H9 (cell line): ENCODE data around the gene SPR. TPM values are rescaled to one million over a fixed set of nuclear protein-coding genes. Genes with fewer than 3 reads are reported as not detected.

Experiments used
- DNase-seq: peaks from one replicate; pipeline ENCODE4 v3.0.0-alpha.2; 2017
- H2AFZ ChIP-seq: one replicate; pipeline ENCODE4 v1.6.1; 2013; ENCODE audit warnings: mild to moderate bottlenecking, low read length, control low read depth, moderate library complexity
- H2AK5ac ChIP-seq: 2 replicates; pipeline ENCODE4 v1.6.1; 2013; ENCODE audit warnings: low read length, control low read depth, mixed read lengths; ENCODE audit not compliant: insufficient read length
- H2BK120ac ChIP-seq: one replicate; pipeline ENCODE4 v1.6.1; 2013; ENCODE audit warnings: low read depth, mild to moderate bottlenecking, low read length, control low read depth, inconsistent platforms; ENCODE audit not compliant: poor library complexity, severe bottlenecking
- H2BK12ac ChIP-seq: 2 replicates; pipeline ENCODE4 v1.6.1; 2013; ENCODE audit warnings: low read length, control low read depth, mixed read lengths, low read depth; ENCODE audit not compliant: insufficient read length
- H2BK15ac ChIP-seq: 2 replicates; pipeline ENCODE4 v1.6.1; 2013; ENCODE audit warnings: low read depth, low read length, control low read depth
- H2BK20ac ChIP-seq: one replicate; pipeline ENCODE4 v1.6.1; 2013; ENCODE audit warnings: low read depth, mild to moderate bottlenecking, low read length, control low read depth, inconsistent platforms; ENCODE audit not compliant: poor library complexity, severe bottlenecking
- H2BK5ac ChIP-seq: 2 replicates; pipeline ENCODE4 v1.6.1; 2013; ENCODE audit warnings: low read length, control low read depth, mixed read lengths; ENCODE audit not compliant: insufficient read length
- H3K14ac ChIP-seq: 2 replicates; pipeline ENCODE4 v1.6.1; 2013; ENCODE audit warnings: low read length, control low read depth; ENCODE audit not compliant: insufficient read depth
- H3K18ac ChIP-seq: 2 replicates; pipeline ENCODE4 v1.6.1; 2013; ENCODE audit warnings: low read depth, mild to moderate bottlenecking, mixed read lengths, low read length, control low read depth; ENCODE audit not compliant: insufficient read length
- H3K23ac ChIP-seq: 2 replicates; pipeline ENCODE4 v1.6.1; 2013; ENCODE audit warnings: low read length, control low read depth, mixed read lengths, low read depth; ENCODE audit not compliant: insufficient read length
- H3K23me2 ChIP-seq: 2 replicates; pipeline ENCODE4 v1.6.1; 2013; ENCODE audit warnings: low read depth, mild to moderate bottlenecking, mixed read lengths, low read length, control low read depth; ENCODE audit not compliant: insufficient read length, poor library complexity, severe bottlenecking
- H3K27ac ChIP-seq: 2 replicates; pipeline ENCODE4 v1.5.1; 2013; ENCODE audit warnings: low read length, control low read depth, mixed read lengths, low read depth; ENCODE audit not compliant: insufficient read length
- H3K27me3 ChIP-seq: 2 replicates; pipeline ENCODE4 v1.6.1; 2013; ENCODE audit warnings: low read length, control low read depth, inconsistent platforms; ENCODE audit not compliant: insufficient read depth
- H3K4ac ChIP-seq: 2 replicates; pipeline ENCODE4 v1.6.1; 2013; ENCODE audit warnings: low read depth, mild to moderate bottlenecking, control low read depth, inconsistent platforms, low read length, moderate library complexity
- H3K4me1 ChIP-seq: 2 replicates; pipeline ENCODE4 v1.6.1; 2013; ENCODE audit warnings: low read length, control low read depth, inconsistent platforms; ENCODE audit not compliant: insufficient read depth
- H3K4me2 ChIP-seq: 2 replicates; pipeline ENCODE4 v1.6.1; 2013; ENCODE audit warnings: low read length, control low read depth, mixed read lengths; ENCODE audit not compliant: insufficient read length, insufficient read depth
- H3K56ac ChIP-seq: 2 replicates; pipeline ENCODE4 v1.6.1; 2013; ENCODE audit warnings: low read depth, mild to moderate bottlenecking, mixed read lengths, low read length, control low read depth; ENCODE audit not compliant: insufficient read length
- H3K79me1 ChIP-seq: 2 replicates; pipeline ENCODE4 v1.6.1; 2013; ENCODE audit warnings: low read depth, mild to moderate bottlenecking, moderate library complexity, low read length, control low read depth, inconsistent platforms; ENCODE audit not compliant: insufficient read depth, poor library complexity, severe bottlenecking
- H3K79me2 ChIP-seq: 2 replicates; pipeline ENCODE4 v1.6.1; 2013; ENCODE audit warnings: low read length, control low read depth, inconsistent platforms; ENCODE audit not compliant: insufficient read depth
- H3K9ac ChIP-seq: 2 replicates; pipeline ENCODE4 v1.6.1; 2013; ENCODE audit warnings: low read length, control low read depth, mixed read lengths; ENCODE audit not compliant: insufficient read length; ENCODE audit errors: extremely low read depth
- H3K9me3 ChIP-seq: one replicate; pipeline ENCODE4 v1.6.1; 2013; ENCODE audit warnings: low read depth, low read length, inconsistent platforms; ENCODE audit not compliant: control insufficient read depth
- H3T11ph ChIP-seq: one replicate; pipeline ENCODE4 v1.6.1; 2013; ENCODE audit warnings: mild to moderate bottlenecking, low read length, control low read depth, inconsistent platforms
- H4K20me1 ChIP-seq: one replicate; pipeline ENCODE4 v1.6.1; 2013; ENCODE audit not compliant: control insufficient read depth, insufficient read length, insufficient read depth
- H4K5ac ChIP-seq: 2 replicates; pipeline ENCODE4 v1.6.1; 2013; ENCODE audit warnings: low read depth, mild to moderate bottlenecking, mixed read lengths, low read length, control low read depth; ENCODE audit not compliant: insufficient read length
- H4K8ac ChIP-seq: replicated peaks from 2 replicates; pipeline ENCODE4 v1.6.1; 2013; ENCODE audit warnings: low read length, control low read depth, mixed read lengths, low read depth; ENCODE audit not compliant: insufficient read length
- H4K91ac ChIP-seq: 2 replicates; pipeline ENCODE4 v1.6.1; 2013; ENCODE audit warnings: low read depth, mild to moderate bottlenecking, moderate library complexity, mixed read lengths, low read length, control low read depth; ENCODE audit not compliant: insufficient read length
- H3K27ac Mint-ChIP-seq, 3 experiments: 2 replicates in 2 of 3; 3 replicates in 1 of 3; pipeline ENCODE4 v1.8.0; 2020 to 2021; ENCODE audit warnings: mixed read lengths in 3 of 3, mild to moderate bottlenecking in 1 of 3, moderate library complexity in 1 of 3
- H3K27me3 Mint-ChIP-seq: 2 replicates; pipeline ENCODE4 v1.8.0; 2021; ENCODE audit warnings: low read depth, mild to moderate bottlenecking, moderate library complexity, mixed read lengths
- H3K36me3 Mint-ChIP-seq, 3 experiments: 2 replicates in 2 of 3; 3 replicates in 1 of 3; pipeline ENCODE4 v1.8.0; 2020 to 2021; ENCODE audit warnings: low read depth in 3 of 3, mixed read lengths in 3 of 3; ENCODE audit not compliant: insufficient read depth in 1 of 3
- H3K4me1 Mint-ChIP-seq, 2 experiments: 2 replicates each; pipeline ENCODE4 v1.8.0; 2020; ENCODE audit warnings: mixed read lengths in 2 of 2
- H3K4me3 Mint-ChIP-seq, 2 experiments: 2 replicates in 1 of 2; 3 replicates in 1 of 2; pipeline ENCODE4 v1.8.0; 2020 to 2021; ENCODE audit warnings: mild to moderate bottlenecking in 2 of 2, mixed read lengths in 2 of 2, moderate library complexity in 1 of 2
- H3K9me3 Mint-ChIP-seq, 2 experiments: 2 replicates in 1 of 2; 3 replicates in 1 of 2; pipeline ENCODE4 v1.8.0; 2020; ENCODE audit warnings: mild to moderate bottlenecking in 2 of 2, mixed read lengths in 2 of 2, moderate library complexity in 1 of 2
- CTCF ChIP-seq: fragments of 200-600 bp; sonication (generic); conservative IDR thresholded peaks from 3 replicates; pipeline ENCODE4 v1.8.0; 2021; ENCODE audit warnings: antibody characterized with exemption, mild to moderate bottlenecking
- WGBS: extraction: QIAGEN DNeasy Blood & Tissue Kit; methylation state at CpG from one replicate; pipeline ENCODE4 v1.1.7; 2013; ENCODE audit warnings: missing lambda C conversion rate, low lambda C conversion rate, mixed read lengths; ENCODE audit not compliant: insufficient read length; ENCODE audit errors: extremely low coverage; 5-methylcytosine and 5-hydroxymethylcytosine counted together
- total RNA-seq: library from RNA; stranded (reverse); gene quantifications from 2 replicates; pipeline ENCODE4 v1.2.1, GENCODE V29; 2021

Gene SPR
- total RNA-seq, 1 experiment from 2014 or later: 7.3 TPM

- Histone ChIP-seq H2BK120ac (no peak overlapping the region), H3K56ac (no peak overlapping the region), H3K27ac (no peak overlapping the region), H3K79me1 (no peaks in the 10 kb centered on the region), H3K9me3 (no peaks in the 10 kb centered on the region), H3K4me1 (no peaks in the 10 kb centered on the region), H3K14ac (no peak overlapping the region), H3K23me2 (no peaks in the 10 kb centered on the region), H3K9ac (no peak overlapping the region), H4K20me1 (no peaks in the 10 kb centered on the region), H3K23ac (no peak overlapping the region), H4K91ac (no peak overlapping the region), H2BK20ac (no peak overlapping the region), H3K79me2 (no peaks in the 10 kb centered on the region), H4K8ac (no peak overlapping the region), H2BK5ac (no peak overlapping the region), H2BK15ac (no peak overlapping the region), H3K4ac (no peak overlapping the region), H3T11ph (no peak overlapping the region), H4K5ac (no peak overlapping the region), H2AK5ac (no peak overlapping the region), H3K27me3 (no peaks in the 10 kb centered on the region), H2AFZ (no peak overlapping the region), H2BK12ac (no peak overlapping the region), H3K18ac (no peak overlapping the region), H3K4me2 (no peak overlapping the region)
- DNase-seq: no peak
- no peaks in the 10 kb centered on the region; the same call in none of the 2 replicates for H3K27me3 Mint-ChIP-seq
- peaks cover 3 to 4% of the 10 kb centered on the region in 2 experiments; a peak in 1 of 4 replicates for H3K4me1 Mint-ChIP-seq
- no peak overlapping the region for H3K4me3 Mint-ChIP-seq
- H3K36me3 Mint-ChIP-seq: no peaks in the 10 kb centered on the region
- TF ChIP-seq CTCF: no peak
- no peaks in the 10 kb centered on the region for H3K9me3 Mint-ChIP-seq
- WGBS: no CpG with 5 or more reads among the region's 1 CpG
- no peak overlapping the region for H3K27ac Mint-ChIP-seq
Measured at GRCh38 chr2:72849138-72849462, 38.1 kb upstream of the SPR start.
